Keratinocyte (primary cell): ENCODE measurements around the gene SMIM23. TPM values are rescaled to one million over a fixed set of nuclear protein-coding genes. Genes with fewer than 3 reads are reported as not detected.

Experiments
- DNase-seq: peaks from one replicate; pipeline ENCODE4 v3.0.0-alpha.2; 2011; ENCODE audit warnings: low read depth, missing footprints, low spot score
- FAIRE-seq: peaks from 2 replicates; lab custom pipeline; 2011; peaks lifted over from hg19 to GRCh38; lab: Jason Lieb, UNC
- H2AFZ ChIP-seq: 2 replicates; pipeline ENCODE4 v1.6.0; 2012; ENCODE audit warnings: low read length, control low read depth, inconsistent platforms; ENCODE audit not compliant: control insufficient read depth
- H3K27ac ChIP-seq: 2 replicates; pipeline ENCODE4 v1.5.1; 2011; ENCODE audit warnings: low read length; ENCODE audit not compliant: control insufficient read depth, insufficient read depth
- H3K27me3 ChIP-seq: 3 replicates; pipeline ENCODE4 v1.6.0; 2011; ENCODE audit warnings: low read length; ENCODE audit not compliant: control insufficient read depth, insufficient read depth; ENCODE audit errors: extremely low read depth
- H3K36me3 ChIP-seq, 2 experiments: 2 replicates in 1 of 2; 3 replicates in 1 of 2; pipeline ENCODE4 v1.5.1; 2011; ENCODE audit warnings: low read length in 2 of 2, mild to moderate bottlenecking in 1 of 2; ENCODE audit not compliant: control insufficient read depth in 2 of 2, insufficient read depth in 2 of 2; ENCODE audit errors: extremely low read depth in 1 of 2
- H3K4me1 ChIP-seq: 3 replicates; pipeline ENCODE4 v1.5.1; 2011; ENCODE audit warnings: low read length; ENCODE audit not compliant: control insufficient read depth, insufficient read depth; ENCODE audit errors: extremely low read depth
- H3K4me2 ChIP-seq: 3 replicates; pipeline ENCODE4 v1.6.0; 2011; ENCODE audit warnings: low read depth, low read length; ENCODE audit not compliant: control insufficient read depth, insufficient read depth; ENCODE audit errors: extremely low read depth
- H3K4me3 ChIP-seq, 3 experiments: fragments of 200-600 bp in 1 of 3; sonication (generic) in 1 of 3; 2 replicates in 2 of 3; 3 replicates in 1 of 3; pipeline ENCODE4 v1.5.1; 2011 to 2016; ENCODE audit warnings: low read length in 3 of 3, mild to moderate bottlenecking in 3 of 3, control low read depth in 2 of 3, inconsistent platforms in 1 of 3, low read depth in 1 of 3, mixed read lengths in 1 of 3, mixed run types in 1 of 3, moderate library complexity in 1 of 3; ENCODE audit not compliant: control insufficient read depth in 2 of 3, insufficient read depth in 2 of 3; ENCODE audit errors: extremely low read depth in 1 of 3
- H3K79me2 ChIP-seq: 2 replicates; pipeline ENCODE4 v1.6.0; 2012; ENCODE audit warnings: low read length; ENCODE audit not compliant: control insufficient read depth, insufficient read depth
- H3K9ac ChIP-seq: 3 replicates; pipeline ENCODE4 v1.6.0; 2011; ENCODE audit warnings: low read length; ENCODE audit not compliant: control insufficient read depth, insufficient read depth; ENCODE audit errors: extremely low read depth
- H3K9me1 ChIP-seq: 3 replicates; pipeline ENCODE4 v1.6.0; 2011; ENCODE audit warnings: low read length; ENCODE audit not compliant: control insufficient read depth, insufficient read depth; ENCODE audit errors: extremely low read depth
- H3K9me3 ChIP-seq: 2 replicates; pipeline ENCODE4 v1.5.1; 2012; ENCODE audit warnings: low read depth, low read length; ENCODE audit not compliant: control insufficient read depth
- H4K20me1 ChIP-seq: 3 replicates; pipeline ENCODE4 v1.6.0; 2011; ENCODE audit warnings: low read length; ENCODE audit not compliant: control insufficient read depth, insufficient read depth; ENCODE audit errors: extremely low read depth
- EZH2 ChIP-seq: IDR thresholded peaks from one replicate; pipeline ENCODE4 v1.6.1; 2012; ENCODE audit warnings: inconsistent platforms, mild to moderate bottlenecking, low read length, moderate library complexity
- dilution Hi-C: fragments of 300-500 bp; cut with MboI; formaldehyde crosslinking; loops from one replicate; pipeline ENCODE4 v1.7.0; 2020; ENCODE audit warnings: low sequenced_read_pairs; ENCODE audit not compliant: extremely low pct_ligation_motif_present
- polyA plus RNA-seq, 5 experiments: library from polyadenylated mRNA; depleted of rRNA in 3 of 5; stranded (reverse) in 3 of 5; stranded (forward) in 1 of 5; unstranded in 1 of 5; fragments of >200 nt; gene quantifications; 1 replicate in 1 of 5; 2 replicates in 3 of 5; 3 replicates in 1 of 5; pipeline versions ENCODE4 v1.2.1 to v1.2.3, GENCODE V29; 2011 to 2012; ENCODE audit warnings: missing spikeins in 2 of 5, low read depth in 1 of 5, low replicate concordance in 1 of 5
- TF ChIP-seq, protein P1 (sequence below), 3 experiments: IDR thresholded peaks in 1 of 3; conservative IDR thresholded peaks in 1 of 3; optimal IDR thresholded peaks in 1 of 3; 2 replicates in 2 of 3; 3 replicates in 1 of 3; pipeline versions ENCODE3 to v1.5.1; 2011; ENCODE audit warnings: low read length in 3 of 3, mild to moderate bottlenecking in 3 of 3, moderate library complexity in 2 of 3, control low read depth in 1 of 3, inconsistent platforms in 1 of 3; ENCODE audit not compliant: insufficient read depth in 2 of 3; ENCODE audit errors: extremely low read depth in 1 of 3

Gene SMIM23
- polyA plus RNA-seq, 1 donor (not counting 4 experiments of a cell fraction or from before 2014, with no cell fraction given) = not detected

DNA sequence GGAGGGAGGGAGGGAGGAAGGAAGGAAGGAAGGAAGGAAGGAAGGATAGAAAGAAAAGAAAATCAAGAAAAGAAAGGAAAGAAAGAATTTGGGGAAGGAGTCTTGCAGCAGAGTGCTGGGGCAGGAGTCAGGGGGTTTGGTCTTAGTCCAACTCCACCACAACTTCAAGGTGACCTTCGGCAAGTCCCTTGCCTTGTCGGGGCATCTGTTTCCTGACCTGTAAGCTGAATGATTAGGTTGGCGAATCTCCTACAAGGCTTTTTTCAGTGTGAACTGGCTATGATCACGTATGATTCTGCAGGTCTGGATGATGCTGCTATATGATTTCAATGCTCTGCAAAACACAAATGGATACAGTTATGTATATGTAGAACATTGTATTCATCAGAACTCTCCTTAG lies 20.1 kb downstream of the SMIM23 start:
- TF ChIP-seq, protein P1, sequence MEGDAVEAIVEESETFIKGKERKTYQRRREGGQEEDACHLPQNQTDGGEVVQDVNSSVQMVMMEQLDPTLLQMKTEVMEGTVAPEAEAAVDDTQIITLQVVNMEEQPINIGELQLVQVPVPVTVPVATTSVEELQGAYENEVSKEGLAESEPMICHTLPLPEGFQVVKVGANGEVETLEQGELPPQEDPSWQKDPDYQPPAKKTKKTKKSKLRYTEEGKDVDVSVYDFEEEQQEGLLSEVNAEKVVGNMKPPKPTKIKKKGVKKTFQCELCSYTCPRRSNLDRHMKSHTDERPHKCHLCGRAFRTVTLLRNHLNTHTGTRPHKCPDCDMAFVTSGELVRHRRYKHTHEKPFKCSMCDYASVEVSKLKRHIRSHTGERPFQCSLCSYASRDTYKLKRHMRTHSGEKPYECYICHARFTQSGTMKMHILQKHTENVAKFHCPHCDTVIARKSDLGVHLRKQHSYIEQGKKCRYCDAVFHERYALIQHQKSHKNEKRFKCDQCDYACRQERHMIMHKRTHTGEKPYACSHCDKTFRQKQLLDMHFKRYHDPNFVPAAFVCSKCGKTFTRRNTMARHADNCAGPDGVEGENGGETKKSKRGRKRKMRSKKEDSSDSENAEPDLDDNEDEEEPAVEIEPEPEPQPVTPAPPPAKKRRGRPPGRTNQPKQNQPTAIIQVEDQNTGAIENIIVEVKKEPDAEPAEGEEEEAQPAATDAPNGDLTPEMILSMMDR (optimal IDR thresholded peaks at IDR 0.05 in 1 of 3, IDR thresholded peaks at IDR 0.05 in 1 of 3, conservative IDR thresholded peaks at IDR 0.05 in 1 of 3; ENCODE audit: extremely low read depth in 1 of 3, insufficient read depth in 2 of 3, low read length in 3 of 3) = no peak
- no peak for TF ChIP-seq EZH2
- DNase-seq = no peak
- Histone ChIP-seq H3K27ac (no peak overlapping the region), H4K20me1 (no peaks in the 10 kb centered on the region), H3K4me2 (no peak overlapping the region), H3K4me1 (peaks cover 6% of the 10 kb centered on the region), H3K27me3 (peaks cover 34% of the 10 kb centered on the region), H3K9ac (no peak overlapping the region), H3K4me3 (no peak overlapping the region), H3K36me3 (no peaks in the 10 kb centered on the region), H3K9me1 (no peaks in the 10 kb centered on the region), H3K79me2 (no peaks in the 10 kb centered on the region), H2AFZ (no peak overlapping the region), H3K9me3 (no peaks in the 10 kb centered on the region)
- dilution Hi-C loops = no loop called here
- no peak for FAIRE-seq

DNA sequence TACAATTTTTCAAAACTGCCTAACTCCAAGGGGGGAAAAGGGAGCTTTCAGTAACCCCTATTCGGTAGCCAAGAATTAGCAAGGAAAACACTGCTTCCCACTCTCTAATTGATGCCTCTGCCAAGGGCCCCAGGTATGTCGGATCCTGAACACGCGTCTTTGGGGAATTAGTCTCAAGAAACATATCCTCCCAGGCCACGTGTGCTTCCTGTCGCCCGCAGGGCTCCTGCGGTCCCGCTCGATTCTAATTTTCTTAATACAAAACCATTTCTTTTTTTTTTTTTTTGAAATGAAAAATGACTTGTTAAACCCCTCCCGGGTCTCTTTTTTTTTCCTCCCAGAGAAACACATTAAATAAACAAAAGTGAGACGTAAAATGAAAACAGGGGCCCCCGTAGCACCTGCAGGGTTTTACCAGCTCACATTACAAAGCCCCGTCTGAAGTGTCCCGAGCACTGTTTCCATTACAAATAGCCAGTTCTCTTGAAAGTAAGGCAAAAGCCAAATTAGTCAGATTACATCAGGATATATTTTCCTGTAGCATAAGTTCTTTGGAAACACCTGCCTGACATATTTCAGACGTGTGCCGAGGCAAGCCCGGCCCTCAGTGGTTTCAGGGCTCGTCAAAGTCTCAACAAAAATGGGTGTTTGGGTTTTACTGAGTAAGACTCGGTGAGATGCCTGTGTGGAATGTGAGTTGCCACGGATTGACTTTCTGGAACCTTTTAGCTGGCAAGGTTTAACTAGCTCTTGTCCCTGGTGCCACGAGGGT lies 21.5 kb downstream of the SMIM23 start:
- dilution Hi-C loops = no loop called here
- H3K4me3 ChIP-seq = peak overlapping the region in 1 of 3 experiments; percentile 17

More for the DNA sequence above, 21.5 kb downstream of the SMIM23 start:
- Histone ChIP-seq H3K79me2 (no peaks in the 10 kb centered on the region), H3K27me3 (peaks cover 34% of the 10 kb centered on the region), H3K4me1 (peaks cover 6% of the 10 kb centered on the region), H3K9me3 (no peaks in the 10 kb centered on the region), H3K36me3 (no peaks in the 10 kb centered on the region), H3K4me2 (peak overlapping the region; percentile 50), H3K9me1 (no peaks in the 10 kb centered on the region), H3K27ac (no peak overlapping the region), H2AFZ (no peak overlapping the region), H3K9ac (no peak overlapping the region), H4K20me1 (no peaks in the 10 kb centered on the region)
- TF ChIP-seq, protein P1 (optimal IDR thresholded peaks at IDR 0.05 in 1 of 3, IDR thresholded peaks at IDR 0.05 in 1 of 3, conservative IDR thresholded peaks at IDR 0.05 in 1 of 3; ENCODE audit: extremely low read depth in 1 of 3, insufficient read depth in 2 of 3, low read length in 3 of 3) = no peak
- peak; percentile 6 for TF ChIP-seq EZH2
- DNase-seq = no peak
- peak; percentile 57 for FAIRE-seq
